Measurements from ENCODE around the gene GUCY2D. TPM values are rescaled to one million over a fixed set of nuclear protein-coding genes. Genes with fewer than 3 reads are reported as not detected.

GUCY2D gene
- total and polyA plus RNA-seq, 2 experiments from 2014 or later, result 0.07 to 0.08 TPM

DNA sequence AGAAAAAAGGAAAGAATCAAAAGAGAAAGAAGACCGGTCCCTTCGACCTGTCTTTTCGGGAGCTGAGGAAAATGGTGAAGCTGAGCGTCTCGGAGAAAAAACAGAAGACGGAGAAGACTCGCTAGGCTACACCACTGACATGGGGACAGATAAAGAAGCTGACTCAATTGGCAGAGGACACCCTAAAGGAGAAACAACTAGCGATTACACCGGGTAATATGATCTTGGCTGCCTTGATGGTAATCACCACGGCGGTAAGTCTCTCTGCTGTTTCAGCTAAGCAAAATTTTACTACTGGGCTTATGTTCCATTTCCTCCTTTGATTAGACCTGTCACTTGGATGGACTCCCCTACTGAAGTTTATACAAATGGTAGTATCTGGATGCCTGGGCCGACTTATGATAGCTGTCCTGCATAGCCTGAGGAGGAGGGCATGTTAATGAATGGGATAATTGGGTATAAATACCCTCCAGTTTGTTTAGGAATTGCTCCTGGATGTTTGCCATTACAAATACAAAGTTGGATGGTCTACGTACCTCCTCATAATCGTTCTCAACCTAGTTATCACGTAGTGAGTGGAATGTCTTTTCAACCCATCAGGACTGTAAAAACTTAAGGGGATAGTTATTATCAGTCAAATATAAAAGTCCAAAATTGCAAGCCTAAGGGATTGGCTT is 60.5 kb downstream of the GUCY2D start:
- DNase-seq (ENCODE audit: low spot score) (no peak), ATAC-seq (peak; percentile 18)
- Histone ChIP-seq H4K20me1 (replicated peaks; ENCODE audit: insufficient read depth) (no peaks in the 10 kb centered on the region), H3F3A (replicated peaks; ENCODE audit: low read depth) (no peaks in the 10 kb centered on the region), H3K4me3 (peak overlapping the region; percentile 52), H2AFZ (no peak overlapping the region), H3K36me3 (ENCODE audit: insufficient read depth) (no peaks in the 10 kb centered on the region), H3K4me2 (peak overlapping the region; percentile 81), H3K27me3 (ENCODE audit: insufficient read depth) (peaks cover 87% of the 10 kb centered on the region), H3K9me2 (ENCODE audit: insufficient read depth) (no peaks in the 10 kb centered on the region), H3K4me1 (ENCODE audit: insufficient read depth) (peaks cover 37% of the 10 kb centered on the region), H3K27ac (ENCODE audit: low read depth) (no peak overlapping the region), H3K79me2 (replicated peaks; ENCODE audit: insufficient read depth) (no peaks in the 10 kb centered on the region)
- H3K27me3 Mint-ChIP-seq (ENCODE audit: insufficient read depth, low read depth, poor library complexity), result peaks cover 60% of the 10 kb centered on the region
- no peaks in the 10 kb centered on the region; the same call in 2 of the 3 replicates for H3K9me3 Mint-ChIP-seq
- H3K27ac Mint-ChIP-seq, result no peak overlapping the region
- peak; percentile 43 for TF ChIP-seq EZH2 (IDR thresholded peaks at IDR 0.05; ENCODE audit: low read depth, unreplicated experiment)
- no peak for TF ChIP-seq EZH2phosphoT487 (IDR thresholded peaks at IDR 0.05; ENCODE audit: unreplicated experiment)
- no peaks in the 10 kb centered on the region for H3K36me3 Mint-ChIP-seq (ENCODE audit: low read depth)
- H3K4me1 Mint-ChIP-seq, result peaks cover 36% of the 10 kb centered on the region
- H3K4me3 Mint-ChIP-seq, result peak overlapping the region; percentile 68

DNA sequence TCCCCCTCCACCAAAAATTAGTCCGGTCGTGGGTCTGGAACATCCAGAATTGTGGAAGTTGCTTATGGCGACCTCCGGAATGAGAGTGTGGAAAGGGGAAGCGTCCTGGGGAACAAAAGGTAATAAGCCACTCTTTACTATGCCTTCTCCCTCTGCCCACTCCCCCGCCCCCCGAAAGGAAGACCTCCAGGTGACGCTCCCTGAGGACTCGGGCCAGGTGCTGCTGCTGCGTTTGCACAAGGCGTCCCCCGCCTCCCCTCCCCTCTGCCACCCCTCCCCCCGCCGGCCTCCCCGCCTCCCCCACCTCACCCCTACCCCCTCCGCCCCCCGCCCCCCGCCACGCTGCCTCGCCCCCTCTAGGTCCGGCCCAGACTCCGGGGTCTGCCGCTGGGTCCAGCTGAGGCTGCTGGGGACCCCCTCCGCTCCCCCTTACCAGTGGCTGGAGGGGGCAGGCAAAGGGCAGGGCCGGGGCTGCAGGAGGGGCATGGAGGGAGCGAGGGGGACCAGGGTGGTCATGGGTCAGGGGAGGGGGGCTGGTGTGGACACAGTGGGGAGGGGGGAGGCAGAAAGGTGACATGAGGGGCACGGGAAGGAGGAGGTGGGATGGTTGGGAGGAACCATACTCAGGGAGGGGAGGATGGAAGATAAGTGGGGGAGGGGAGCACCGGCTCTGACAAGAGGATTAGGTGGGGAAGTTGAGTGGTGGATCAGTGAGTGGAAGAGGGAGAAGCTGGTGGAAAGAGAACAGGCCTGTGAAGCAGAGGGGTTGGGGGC is 61.5 kb downstream of the GUCY2D start:
- Histone ChIP-seq H3K9me2 (ENCODE audit: insufficient read depth) (no peaks in the 10 kb centered on the region), H3F3A (replicated peaks; ENCODE audit: low read depth) (no peaks in the 10 kb centered on the region), H3K36me3 (ENCODE audit: insufficient read depth) (no peaks in the 10 kb centered on the region), H3K4me1 (ENCODE audit: insufficient read depth) (peaks cover 33% of the 10 kb centered on the region), H3K27ac (ENCODE audit: low read depth) (no peak overlapping the region), H3K4me2 (peak overlapping the region; percentile 81), H3K4me3 (peak overlapping the region; percentile 52), H4K20me1 (replicated peaks; ENCODE audit: insufficient read depth) (no peaks in the 10 kb centered on the region), H3K27me3 (ENCODE audit: insufficient read depth) (peaks cover 94% of the 10 kb centered on the region), H3K79me2 (replicated peaks; ENCODE audit: insufficient read depth) (no peaks in the 10 kb centered on the region), H2AFZ (peak overlapping the region; percentile 18; the same call in 1 of the 2 replicates)
- Mint-ChIP-seq H3K27ac (no peak overlapping the region), H3K36me3 (ENCODE audit: low read depth) (no peaks in the 10 kb centered on the region), H3K27me3 (ENCODE audit: insufficient read depth, low read depth, poor library complexity) (peaks cover 68% of the 10 kb centered on the region), H3K4me3 (peak overlapping the region; percentile 68), H3K4me1 (peaks cover 36% of the 10 kb centered on the region), H3K9me3 (no peaks in the 10 kb centered on the region; the same call in 2 of the 3 replicates)
- TF ChIP-seq JUNB (IDR thresholded peaks at IDR 0.05; ENCODE audit: unreplicated experiment), result no peak
- TF ChIP-seq, protein P1, sequence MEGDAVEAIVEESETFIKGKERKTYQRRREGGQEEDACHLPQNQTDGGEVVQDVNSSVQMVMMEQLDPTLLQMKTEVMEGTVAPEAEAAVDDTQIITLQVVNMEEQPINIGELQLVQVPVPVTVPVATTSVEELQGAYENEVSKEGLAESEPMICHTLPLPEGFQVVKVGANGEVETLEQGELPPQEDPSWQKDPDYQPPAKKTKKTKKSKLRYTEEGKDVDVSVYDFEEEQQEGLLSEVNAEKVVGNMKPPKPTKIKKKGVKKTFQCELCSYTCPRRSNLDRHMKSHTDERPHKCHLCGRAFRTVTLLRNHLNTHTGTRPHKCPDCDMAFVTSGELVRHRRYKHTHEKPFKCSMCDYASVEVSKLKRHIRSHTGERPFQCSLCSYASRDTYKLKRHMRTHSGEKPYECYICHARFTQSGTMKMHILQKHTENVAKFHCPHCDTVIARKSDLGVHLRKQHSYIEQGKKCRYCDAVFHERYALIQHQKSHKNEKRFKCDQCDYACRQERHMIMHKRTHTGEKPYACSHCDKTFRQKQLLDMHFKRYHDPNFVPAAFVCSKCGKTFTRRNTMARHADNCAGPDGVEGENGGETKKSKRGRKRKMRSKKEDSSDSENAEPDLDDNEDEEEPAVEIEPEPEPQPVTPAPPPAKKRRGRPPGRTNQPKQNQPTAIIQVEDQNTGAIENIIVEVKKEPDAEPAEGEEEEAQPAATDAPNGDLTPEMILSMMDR (conservative IDR thresholded peaks at IDR 0.05; ENCODE audit: low read depth in 2 of 2), result no peak
- no peak for TF ChIP-seq STAT1 (IDR thresholded peaks at IDR 0.05; ENCODE audit: unreplicated experiment)
- no peak for TF ChIP-seq CREB1 (CRISPR knock-in tag; IDR thresholded peaks at IDR 0.05; ENCODE audit: low read depth)
- no peak for TF ChIP-seq EZH2phosphoT487 (IDR thresholded peaks at IDR 0.05; ENCODE audit: unreplicated experiment)
- no peak for TF ChIP-seq ZNF114 (CRISPR knock-in tag; IDR thresholded peaks at IDR 0.05)
- DNase-seq (ENCODE audit: low spot score) (peak; percentile 59), ATAC-seq (peak; percentile 22)

All from GM23338 (cell line).